Mesenchymal stem cell (in vitro differentiated cells and primary cell): Measurements from ENCODE around the gene SMOC2.

Experiments used
- DNase-seq: peaks from one replicate; pipeline ENCODE4 v3.0.0-alpha.2; 2013
- H2AFZ ChIP-seq: one replicate; pipeline ENCODE4 v1.6.1; 2013; ENCODE audit warnings: low read depth, mild to moderate bottlenecking, control low read depth, inconsistent platforms, low read length, moderate library complexity
- H2AK5ac ChIP-seq: 2 replicates; pipeline ENCODE4 v1.6.1; 2013; ENCODE audit warnings: low read length, moderate library complexity, mild to moderate bottlenecking, inconsistent platforms; ENCODE audit not compliant: severe bottlenecking
- H2BK120ac ChIP-seq: one replicate; pipeline ENCODE4 v1.6.1; 2013; ENCODE audit warnings: low read depth, mild to moderate bottlenecking, inconsistent platforms, low read length, moderate library complexity
- H2BK12ac ChIP-seq, 2 experiments: one replicate each; pipeline ENCODE4 v1.6.1; 2013; ENCODE audit warnings: inconsistent platforms in 2 of 2, low read length in 2 of 2, mild to moderate bottlenecking in 2 of 2, moderate library complexity in 2 of 2, control low read depth in 1 of 2
- H2BK15ac ChIP-seq: one replicate; pipeline ENCODE4 v1.6.1; 2013; ENCODE audit warnings: mild to moderate bottlenecking, low read depth, inconsistent platforms; ENCODE audit not compliant: poor library complexity, severe bottlenecking
- H2BK5ac ChIP-seq: 2 replicates; pipeline ENCODE4 v1.6.1; 2013; ENCODE audit warnings: low read depth, mild to moderate bottlenecking, low read length, control low read depth, inconsistent platforms; ENCODE audit not compliant: poor library complexity, severe bottlenecking
- H3K14ac ChIP-seq, 2 experiments: one replicate each; pipeline ENCODE4 v1.6.1; 2013; ENCODE audit warnings: inconsistent platforms in 2 of 2, low read length in 2 of 2, control low read depth in 1 of 2, mild to moderate bottlenecking in 1 of 2, moderate library complexity in 1 of 2
- H3K18ac ChIP-seq, 2 experiments: one replicate each; pipeline ENCODE4 v1.6.1; 2013; ENCODE audit warnings: inconsistent platforms in 2 of 2, low read length in 2 of 2, control low read depth in 1 of 2, low read depth in 1 of 2, mild to moderate bottlenecking in 1 of 2
- H3K23ac ChIP-seq, 2 experiments: one replicate each; pipeline ENCODE4 v1.6.1; 2013; ENCODE audit warnings: inconsistent platforms in 2 of 2, low read length in 2 of 2, mild to moderate bottlenecking in 2 of 2, moderate library complexity in 2 of 2, control low read depth in 1 of 2
- H3K27ac ChIP-seq: 2 replicates; pipeline ENCODE4 v1.5.1; 2013; ENCODE audit warnings: mild to moderate bottlenecking, moderate library complexity, low read length, control low read depth, inconsistent platforms; ENCODE audit not compliant: poor library complexity, severe bottlenecking
- H3K27me3 ChIP-seq, 2 experiments: 2 replicates each; pipeline versions ENCODE4 v1.6.1 to v1.7.0; 2013; ENCODE audit warnings: low read length in 2 of 2, mild to moderate bottlenecking in 2 of 2, moderate library complexity in 2 of 2, control low read depth in 1 of 2, inconsistent platforms in 1 of 2; ENCODE audit not compliant: control insufficient read depth in 1 of 2, insufficient read depth in 1 of 2
- H3K36me3 ChIP-seq, 2 experiments: 2 replicates each; pipeline versions ENCODE4 v1.6.1 to v1.7.0; 2013; ENCODE audit warnings: low read length in 2 of 2, control low read depth in 1 of 2, inconsistent platforms in 1 of 2, low read depth in 1 of 2, mild to moderate bottlenecking in 1 of 2; ENCODE audit not compliant: insufficient read depth in 2 of 2, control insufficient read depth in 1 of 2
- H3K4ac ChIP-seq, 2 experiments: one replicate each; pipeline ENCODE4 v1.6.1; 2013; ENCODE audit warnings: inconsistent platforms in 2 of 2, low read length in 2 of 2, mild to moderate bottlenecking in 2 of 2, moderate library complexity in 2 of 2, control low read depth in 1 of 2, low read depth in 1 of 2
- H3K4me1 ChIP-seq: 2 replicates; pipeline ENCODE4 v1.6.1; 2013; ENCODE audit warnings: low read depth, low read length, control low read depth; ENCODE audit not compliant: control insufficient read depth, insufficient read depth
- H3K4me2 ChIP-seq: 2 replicates; pipeline ENCODE4 v1.6.1; 2013; ENCODE audit warnings: low read length, mild to moderate bottlenecking, inconsistent platforms; ENCODE audit not compliant: poor library complexity, severe bottlenecking
- H3K4me3 ChIP-seq, 2 experiments: 2 replicates each; pipeline versions ENCODE4 v1.5.1 to v1.7.0; 2013; ENCODE audit warnings: low read length in 2 of 2, mild to moderate bottlenecking in 2 of 2, control low read depth in 1 of 2, low read depth in 1 of 2; ENCODE audit not compliant: insufficient read depth in 1 of 2
- H3K79me1 ChIP-seq: replicated peaks from 2 replicates; pipeline ENCODE4 v1.6.1; 2013; ENCODE audit warnings: mild to moderate bottlenecking, control low read depth, low read length, inconsistent platforms; ENCODE audit not compliant: poor library complexity, severe bottlenecking
- H3K9ac ChIP-seq: 2 replicates; pipeline ENCODE4 v1.7.0; 2013; ENCODE audit warnings: mild to moderate bottlenecking, low read length, moderate library complexity
- H3K9me3 ChIP-seq: 2 replicates; pipeline ENCODE4 v1.7.0; 2013; ENCODE audit warnings: mild to moderate bottlenecking, low read length; ENCODE audit not compliant: control insufficient read depth
- H4K8ac ChIP-seq: one replicate; pipeline ENCODE4 v1.6.1; 2013; ENCODE audit warnings: inconsistent platforms, mild to moderate bottlenecking, low read length, moderate library complexity
- H4K91ac ChIP-seq: one replicate; pipeline ENCODE4 v1.6.1; 2013; ENCODE audit warnings: mild to moderate bottlenecking, low read length, inconsistent platforms
- WGBS: methylation state at CpG from one replicate; pipeline ENCODE4 v1.1.7; 2013; ENCODE audit warnings: mixed read lengths; 5-methylcytosine and 5-hydroxymethylcytosine counted together

Gene SMOC2

GRCh38 chr6:168671028-168671862, 230.3 kb downstream of the SMOC2 start:
- H4K91ac ChIP-seq = no peak overlapping the region
- H2BK5ac ChIP-seq = no peak overlapping the region
- H2AFZ ChIP-seq = no peak overlapping the region
- 89% methylated on average over 19 of the region's 19 CpGs for WGBS
- no peaks in the 10 kb centered on the region for H3K79me1 ChIP-seq
- H3K23ac ChIP-seq = no peak overlapping the region
- no peak overlapping the region for H2AK5ac ChIP-seq
- H3K36me3 ChIP-seq = no peaks in the 10 kb centered on the region
- no peak for DNase-seq
- H3K4ac ChIP-seq = no peak overlapping the region
- peaks cover 0 to 7% of the 10 kb centered on the region in 2 experiments for H3K27me3 ChIP-seq
- no peak overlapping the region for H3K27ac ChIP-seq
- H2BK120ac ChIP-seq = no peak overlapping the region
- no peak overlapping the region for H3K14ac ChIP-seq
- H3K18ac ChIP-seq = no peak overlapping the region
- no peak overlapping the region for H2BK15ac ChIP-seq
- no peaks in the 10 kb centered on the region for H3K9me3 ChIP-seq
- H2BK12ac ChIP-seq = no peak overlapping the region
- no peak overlapping the region for H3K9ac ChIP-seq
- H4K8ac ChIP-seq = no peak overlapping the region
- H3K4me3 ChIP-seq = no peak overlapping the region
- H3K4me1 ChIP-seq = no peaks in the 10 kb centered on the region
- H3K4me2 ChIP-seq = no peak overlapping the region

DNA sequence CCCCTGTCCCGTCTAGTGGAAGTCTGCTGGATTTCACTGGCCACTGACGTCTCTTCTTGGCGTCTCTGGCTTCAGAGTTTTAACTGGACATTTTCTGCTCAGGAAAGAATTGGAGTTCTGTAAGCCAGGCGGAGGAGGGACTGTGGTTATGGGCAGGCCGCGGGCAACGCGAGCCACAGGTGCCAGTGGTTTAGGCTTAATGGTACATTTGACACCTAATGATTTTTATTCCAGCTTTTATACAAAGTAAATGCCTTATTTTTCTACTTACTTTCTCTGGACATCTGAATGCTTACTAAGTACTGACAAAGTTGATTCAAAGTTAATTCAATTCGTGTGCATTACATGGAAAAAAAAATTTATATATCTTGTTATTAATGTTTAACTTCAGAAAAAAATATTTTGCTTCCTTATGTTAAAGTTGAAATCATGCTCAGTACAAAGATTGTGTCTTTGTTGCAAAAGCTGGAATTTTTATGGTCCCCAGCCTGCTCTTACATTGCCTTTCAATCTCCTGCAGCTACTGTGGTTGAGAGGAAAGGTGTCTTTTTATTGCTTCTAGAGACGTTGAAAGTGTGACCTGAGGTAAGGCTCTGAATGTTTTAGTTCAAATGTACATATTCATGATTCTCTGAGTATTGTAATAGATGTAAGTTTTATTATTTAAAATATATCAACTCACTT, 231.0 kb downstream of the SMOC2 start:
- H2BK5ac ChIP-seq = no peak overlapping the region
- no peaks in the 10 kb centered on the region for H3K9me3 ChIP-seq
- H3K36me3 ChIP-seq = no peaks in the 10 kb centered on the region
- H3K4ac ChIP-seq = no peak overlapping the region
- no peak overlapping the region for H4K8ac ChIP-seq
- H3K27me3 ChIP-seq = peaks cover 0 to 7% of the 10 kb centered on the region in 2 experiments
- H3K27ac ChIP-seq = no peak overlapping the region
- no peak overlapping the region for H2BK15ac ChIP-seq
- no peak overlapping the region for H3K4me2 ChIP-seq
- no peak for DNase-seq
- no peaks in the 10 kb centered on the region for H3K79me1 ChIP-seq
- H3K23ac ChIP-seq = no peak overlapping the region
- 77% methylated on average over 3 of the region's 10 CpGs for WGBS
- no peak overlapping the region for H2AK5ac ChIP-seq
- H3K4me1 ChIP-seq = peaks cover 3% of the 10 kb centered on the region
- H2BK12ac ChIP-seq = no peak overlapping the region
- H4K91ac ChIP-seq = no peak overlapping the region
- H3K14ac ChIP-seq = no peak overlapping the region
- H2AFZ ChIP-seq = no peak overlapping the region
- H3K18ac ChIP-seq = no peak overlapping the region
- H3K9ac ChIP-seq = no peak overlapping the region
- H2BK120ac ChIP-seq = no peak overlapping the region
- no peak overlapping the region for H3K4me3 ChIP-seq

GRCh38 chr6:168674595-168674994, 233.6 kb downstream of the SMOC2 start:
- H2BK15ac ChIP-seq = no peak overlapping the region
- H3K4ac ChIP-seq = no peak overlapping the region
- no peaks in the 10 kb centered on the region for H3K79me1 ChIP-seq
- no peak for DNase-seq
- H2AFZ ChIP-seq = no peak overlapping the region
- H3K23ac ChIP-seq = no peak overlapping the region
- 79% methylated on average over 7 of the region's 7 CpGs for WGBS
- H3K36me3 ChIP-seq = no peaks in the 10 kb centered on the region
- H3K4me2 ChIP-seq = no peak overlapping the region
- no peak overlapping the region for H3K14ac ChIP-seq
- peaks cover 7% of the 10 kb centered on the region for H3K4me1 ChIP-seq
- H3K9me3 ChIP-seq = no peaks in the 10 kb centered on the region
- no peak overlapping the region for H2AK5ac ChIP-seq
- no peak overlapping the region for H3K18ac ChIP-seq
- peaks cover 0 to 7% of the 10 kb centered on the region in 2 experiments for H3K27me3 ChIP-seq
- no peak overlapping the region for H3K4me3 ChIP-seq
- H2BK120ac ChIP-seq = no peak overlapping the region
- no peak overlapping the region for H3K9ac ChIP-seq
- no peak overlapping the region for H2BK5ac ChIP-seq
- no peak overlapping the region for H3K27ac ChIP-seq
- no peak overlapping the region for H4K8ac ChIP-seq
- H2BK12ac ChIP-seq = no peak overlapping the region
- no peak overlapping the region for H4K91ac ChIP-seq

GRCh38 chr6:168675375-168675774, 234.4 kb downstream of the SMOC2 start:
- Histone ChIP-seq H4K8ac (no peak overlapping the region), H3K18ac (no peak overlapping the region), H2BK12ac (no peak overlapping the region), H3K79me1 (no peaks in the 10 kb centered on the region), H3K27ac (no peak overlapping the region), H3K9ac (no peak overlapping the region), H2BK15ac (no peak overlapping the region), H4K91ac (no peak overlapping the region), H3K4ac (no peak overlapping the region), H2BK120ac (no peak overlapping the region), H3K4me3 (no peak overlapping the region), H3K9me3 (no peaks in the 10 kb centered on the region), H2AFZ (no peak overlapping the region), H3K23ac (no peak overlapping the region), H2BK5ac (no peak overlapping the region), H3K36me3 (no peaks in the 10 kb centered on the region), H3K4me1 (peaks cover 7% of the 10 kb centered on the region), H3K4me2 (no peak overlapping the region), H3K27me3 (peaks cover 0 to 7% of the 10 kb centered on the region in 2 experiments), H2AK5ac (no peak overlapping the region), H3K14ac (no peak overlapping the region)
- DNase-seq = no peak
- WGBS = 77% methylated on average over 11 of the region's 11 CpGs
